Neuron (in vitro differentiated cells): Measurements from ENCODE around the gene SYNJ2.

ENCODE experiments used
- H2AFZ ChIP-seq: one replicate; pipeline ENCODE4 v1.6.1; 2013; ENCODE audit warnings: low read depth, mild to moderate bottlenecking, inconsistent platforms, low read length, moderate library complexity
- H3K27me3 ChIP-seq: one replicate; pipeline ENCODE4 v1.6.1; 2013; ENCODE audit warnings: low read length; ENCODE audit not compliant: insufficient read depth
- H3K36me3 ChIP-seq: one replicate; pipeline ENCODE4 v1.6.1; 2013; ENCODE audit warnings: low read length; ENCODE audit not compliant: insufficient read depth
- H3K4me1 ChIP-seq: one replicate; pipeline ENCODE4 v1.6.1; 2013; ENCODE audit warnings: low read length; ENCODE audit not compliant: insufficient read depth
- H3K4me3 ChIP-seq: 2 replicates; pipeline ENCODE4 v1.5.1; 2013; ENCODE audit warnings: mild to moderate bottlenecking, low read length, moderate library complexity
- H3K9me3 ChIP-seq: one replicate; pipeline ENCODE4 v1.6.1; 2013; ENCODE audit warnings: low read length

SYNJ2 gene

GRCh38 chr6:157988700-157989063 is 7.0 kb downstream of the SYNJ2 start:
- Histone ChIP-seq H3K4me1 (no peaks in the 10 kb centered on the region), H3K27me3 (no peaks in the 10 kb centered on the region), H3K9me3 (no peaks in the 10 kb centered on the region), H3K36me3 (no peaks in the 10 kb centered on the region), H2AFZ (no peak overlapping the region), H3K4me3 (no peak overlapping the region)

GRCh38 chr6:157989541-157990289 is 8.1 kb downstream of the SYNJ2 start:
- Histone ChIP-seq H3K27me3 (no peaks in the 10 kb centered on the region), H2AFZ (no peak overlapping the region), H3K4me3 (no peak overlapping the region), H3K9me3 (no peaks in the 10 kb centered on the region), H3K4me1 (peaks cover 7% of the 10 kb centered on the region), H3K36me3 (no peaks in the 10 kb centered on the region)

DNA sequence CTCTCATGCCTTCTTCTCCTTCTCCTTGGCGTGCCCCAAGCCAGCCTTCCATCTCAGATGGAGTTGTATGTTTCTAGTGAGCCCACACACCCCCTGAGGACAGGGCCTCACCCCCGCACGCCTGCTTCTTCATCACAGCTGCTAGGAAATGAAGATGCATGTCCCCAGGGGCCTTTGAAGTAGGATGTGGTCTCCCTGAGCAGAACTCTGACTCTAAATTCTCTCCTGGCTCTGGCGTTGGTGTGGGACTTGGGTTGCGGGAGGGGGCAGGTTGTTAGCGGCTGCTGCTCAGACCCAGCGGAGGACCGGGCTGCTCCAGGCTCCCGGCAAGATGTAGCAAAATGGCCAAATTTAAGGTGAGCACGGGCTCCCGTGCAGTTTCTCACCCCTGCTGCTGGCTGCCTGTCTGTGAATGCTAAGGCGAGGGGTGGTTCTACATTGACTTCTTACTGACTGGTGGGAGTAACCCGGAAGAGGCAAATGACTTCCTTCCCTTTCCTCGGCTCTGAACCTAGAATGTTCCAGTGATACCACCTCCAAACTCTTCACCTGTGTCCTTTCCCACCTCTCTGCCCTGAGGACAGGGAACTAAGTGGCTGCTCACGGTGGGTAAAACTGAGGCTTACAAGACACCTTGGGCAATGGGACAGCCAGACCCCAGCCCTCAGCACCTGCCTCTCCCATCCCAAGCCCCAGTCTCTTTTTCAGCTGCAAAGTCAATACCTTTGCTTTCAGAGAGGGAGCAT is 8.8 kb downstream of the SYNJ2 start:
- Histone ChIP-seq H3K36me3 (no peaks in the 10 kb centered on the region), H3K9me3 (no peaks in the 10 kb centered on the region), H3K4me1 (peaks cover 7% of the 10 kb centered on the region), H2AFZ (no peak overlapping the region), H3K4me3 (no peak overlapping the region), H3K27me3 (no peaks in the 10 kb centered on the region)

DNA sequence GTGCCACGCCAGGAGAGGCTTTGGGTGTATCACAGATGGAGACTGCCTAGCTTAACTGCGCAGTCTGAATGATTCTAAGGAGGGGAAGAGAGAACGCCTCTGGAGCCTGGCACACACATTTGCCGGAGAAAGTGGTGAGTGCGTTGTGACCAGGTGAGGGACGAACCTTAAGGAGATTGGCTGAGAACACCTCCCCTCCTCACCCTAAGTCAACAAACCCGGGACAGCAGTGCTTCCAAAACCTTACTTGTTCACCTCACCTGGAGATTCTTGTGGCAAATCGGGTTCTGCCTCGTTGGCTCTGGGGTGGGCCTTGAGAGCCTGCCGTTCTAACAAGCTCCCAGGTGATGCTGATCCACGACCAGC is 9.4 kb downstream of the SYNJ2 start:
- no peak overlapping the region for H3K4me3 ChIP-seq
- H3K4me1 ChIP-seq, result peaks cover 7% of the 10 kb centered on the region
- H3K27me3 ChIP-seq, result no peaks in the 10 kb centered on the region
- H3K36me3 ChIP-seq, result no peaks in the 10 kb centered on the region
- no peak overlapping the region for H2AFZ ChIP-seq
- no peaks in the 10 kb centered on the region for H3K9me3 ChIP-seq

- no peaks in the 10 kb centered on the region for H3K9me3 ChIP-seq
- no peak overlapping the region for H3K4me3 ChIP-seq
- no peak overlapping the region for H2AFZ ChIP-seq
- no peaks in the 10 kb centered on the region for H3K27me3 ChIP-seq
- H3K4me1 ChIP-seq, result peaks cover 13% of the 10 kb centered on the region
- no peaks in the 10 kb centered on the region for H3K36me3 ChIP-seq
Measured at GRCh38 chr6:157993076-157993475, 11.4 kb downstream of the SYNJ2 start.

- Histone ChIP-seq H3K4me1 (peaks cover 13% of the 10 kb centered on the region), H2AFZ (no peak overlapping the region), H3K36me3 (no peaks in the 10 kb centered on the region), H3K9me3 (no peaks in the 10 kb centered on the region), H3K27me3 (no peaks in the 10 kb centered on the region), H3K4me3 (no peak overlapping the region)
Measured at GRCh38 chr6:157994125-157994795, 12.6 kb downstream of the SYNJ2 start.

- H3K4me3 ChIP-seq, result no peak overlapping the region
- peaks cover 13% of the 10 kb centered on the region for H3K4me1 ChIP-seq
- no peaks in the 10 kb centered on the region for H3K36me3 ChIP-seq
- H2AFZ ChIP-seq, result no peak overlapping the region
- H3K9me3 ChIP-seq, result no peaks in the 10 kb centered on the region
- no peaks in the 10 kb centered on the region for H3K27me3 ChIP-seq
Measured at GRCh38 chr6:157995458-157995857, 13.8 kb downstream of the SYNJ2 start.

- Histone ChIP-seq H3K27me3 (no peaks in the 10 kb centered on the region), H3K4me3 (no peak overlapping the region), H3K9me3 (no peaks in the 10 kb centered on the region), H3K36me3 (no peaks in the 10 kb centered on the region), H3K4me1 (peaks cover 13% of the 10 kb centered on the region), H2AFZ (no peak overlapping the region)
Measured at GRCh38 chr6:157996201-157996712, 14.6 kb downstream of the SYNJ2 start.

GRCh38 chr6:157996918-157997702 is 15.4 kb downstream of the SYNJ2 start:
- Histone ChIP-seq H3K27me3 (no peaks in the 10 kb centered on the region), H2AFZ (no peak overlapping the region)

GRCh38 chr6:157997893-157998608 is 16.4 kb downstream of the SYNJ2 start:
- H3K36me3 ChIP-seq, result no peaks in the 10 kb centered on the region
- no peaks in the 10 kb centered on the region for H3K27me3 ChIP-seq
- H3K9me3 ChIP-seq, result no peaks in the 10 kb centered on the region
- H2AFZ ChIP-seq, result no peak overlapping the region
- H3K4me3 ChIP-seq, result no peak overlapping the region
- peaks cover 23% of the 10 kb centered on the region for H3K4me1 ChIP-seq

More at GRCh38 chr6:157996918-157997702, 15.4 kb downstream of the SYNJ2 start:
- Histone ChIP-seq H3K36me3 (no peaks in the 10 kb centered on the region), H3K4me3 (no peak overlapping the region), H3K4me1 (peaks cover 13% of the 10 kb centered on the region), H3K9me3 (no peaks in the 10 kb centered on the region)

GRCh38 chr6:157998707-157999167 is 17.1 kb downstream of the SYNJ2 start:
- Histone ChIP-seq H3K36me3 (no peaks in the 10 kb centered on the region), H2AFZ (no peak overlapping the region), H3K4me3 (no peak overlapping the region), H3K4me1 (peaks cover 29% of the 10 kb centered on the region), H3K27me3 (no peaks in the 10 kb centered on the region), H3K9me3 (no peaks in the 10 kb centered on the region)
